Measurements from ENCODE around the gene LASP1NB.
"Not testable (repeated sequence)": the region's sequence is repeated elsewhere in the genome, so short reads cannot be mapped to it uniquely, and the experiment has no call there.

The LASP1NB gene

DNA sequence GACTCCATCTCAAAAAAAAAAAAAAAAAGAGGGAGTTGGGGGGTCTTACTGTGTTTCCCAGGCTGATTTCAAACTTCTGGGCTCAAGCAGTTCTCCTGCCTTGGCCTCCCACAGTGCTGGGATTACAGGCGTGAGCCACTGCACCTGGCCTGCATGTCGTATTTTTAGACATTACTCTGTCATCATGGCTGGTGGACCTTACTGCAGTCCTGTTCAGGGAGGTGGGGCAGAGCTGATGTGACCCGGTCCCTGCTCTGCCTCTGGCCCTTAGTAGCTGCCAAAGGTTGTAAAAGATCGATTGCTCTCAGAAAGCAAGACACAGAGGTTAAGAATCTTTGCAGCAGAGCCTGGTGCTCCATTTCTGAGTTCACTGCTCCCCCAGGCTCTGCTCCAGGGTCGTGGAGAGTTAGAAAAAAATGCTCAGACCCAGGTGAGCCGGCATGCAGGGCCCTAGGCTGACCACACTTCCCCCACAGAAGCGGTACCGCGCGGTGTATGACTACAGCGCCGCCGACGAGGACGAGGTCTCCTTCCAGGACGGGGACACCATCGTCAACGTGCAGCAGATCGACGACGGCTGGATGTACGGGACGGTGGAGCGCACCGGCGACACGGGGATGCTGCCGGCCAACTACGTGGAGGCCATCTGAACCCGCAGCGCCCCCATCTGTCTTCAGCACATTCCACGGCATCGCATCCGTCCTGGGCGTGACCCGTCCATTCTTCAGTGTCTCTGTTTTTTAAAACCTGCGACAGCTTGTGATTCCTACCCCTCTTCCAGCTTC, 7.1 kb upstream of the LASP1NB start:
- no peak for DNase-seq (ENCODE audit: low spot score)

DNA sequence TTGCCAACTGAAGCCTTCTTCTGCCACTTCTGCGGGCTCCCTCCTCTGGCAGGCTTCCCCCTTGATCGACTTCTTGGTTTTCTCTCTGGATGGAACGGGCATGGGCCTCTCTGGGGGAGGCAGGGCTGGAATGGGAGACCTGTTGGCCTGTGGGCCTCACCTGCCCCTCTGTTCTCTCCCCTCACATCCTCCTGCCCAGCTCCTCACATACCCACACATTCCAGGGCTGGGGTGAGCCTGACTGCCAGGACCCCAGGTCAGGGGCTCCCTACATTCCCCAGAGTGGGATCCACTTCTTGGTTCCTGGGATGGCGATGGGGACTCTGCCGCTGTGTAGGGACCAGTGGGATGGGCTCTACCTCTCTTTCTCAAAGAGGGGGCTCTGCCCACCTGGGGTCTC, 6.5 kb upstream of the LASP1NB start:
- no peak for DNase-seq (ENCODE audit: low spot score)

DNA sequence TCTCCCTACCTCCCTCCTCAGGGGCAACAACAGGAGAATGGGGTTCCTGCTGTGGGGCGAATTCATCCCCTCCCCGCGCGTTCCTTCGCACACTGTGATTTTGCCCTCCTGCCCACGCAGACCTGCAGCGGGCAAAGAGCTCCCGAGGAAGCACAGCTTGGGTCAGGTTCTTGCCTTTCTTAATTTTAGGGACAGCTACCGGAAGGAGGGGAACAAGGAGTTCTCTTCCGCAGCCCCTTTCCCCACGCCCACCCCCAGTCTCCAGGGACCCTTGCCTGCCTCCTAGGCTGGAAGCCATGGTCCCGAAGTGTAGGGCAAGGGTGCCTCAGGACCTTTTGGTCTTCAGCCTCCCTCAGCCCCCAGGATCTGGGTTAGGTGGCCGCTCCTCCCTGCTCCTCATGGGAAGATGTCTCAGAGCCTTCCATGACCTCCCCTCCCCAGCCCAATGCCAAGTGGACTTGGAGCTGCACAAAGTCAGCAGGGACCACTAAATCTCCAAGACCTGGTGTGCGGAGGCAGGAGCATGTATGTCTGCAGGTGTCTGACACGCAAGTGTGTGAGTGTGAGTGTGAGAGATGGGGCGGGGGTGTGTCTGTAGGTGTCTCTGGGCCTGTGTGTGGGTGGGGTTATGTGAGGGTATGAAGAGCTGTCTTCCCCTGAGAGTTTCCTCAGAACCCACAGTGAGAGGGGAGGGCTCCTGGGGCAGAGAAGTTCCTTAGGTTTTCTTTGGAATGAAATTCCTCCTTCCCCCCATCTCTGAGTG, 5.9 kb upstream of the LASP1NB start:
- DNase-seq (ENCODE audit: low spot score), result no peak

DNA sequence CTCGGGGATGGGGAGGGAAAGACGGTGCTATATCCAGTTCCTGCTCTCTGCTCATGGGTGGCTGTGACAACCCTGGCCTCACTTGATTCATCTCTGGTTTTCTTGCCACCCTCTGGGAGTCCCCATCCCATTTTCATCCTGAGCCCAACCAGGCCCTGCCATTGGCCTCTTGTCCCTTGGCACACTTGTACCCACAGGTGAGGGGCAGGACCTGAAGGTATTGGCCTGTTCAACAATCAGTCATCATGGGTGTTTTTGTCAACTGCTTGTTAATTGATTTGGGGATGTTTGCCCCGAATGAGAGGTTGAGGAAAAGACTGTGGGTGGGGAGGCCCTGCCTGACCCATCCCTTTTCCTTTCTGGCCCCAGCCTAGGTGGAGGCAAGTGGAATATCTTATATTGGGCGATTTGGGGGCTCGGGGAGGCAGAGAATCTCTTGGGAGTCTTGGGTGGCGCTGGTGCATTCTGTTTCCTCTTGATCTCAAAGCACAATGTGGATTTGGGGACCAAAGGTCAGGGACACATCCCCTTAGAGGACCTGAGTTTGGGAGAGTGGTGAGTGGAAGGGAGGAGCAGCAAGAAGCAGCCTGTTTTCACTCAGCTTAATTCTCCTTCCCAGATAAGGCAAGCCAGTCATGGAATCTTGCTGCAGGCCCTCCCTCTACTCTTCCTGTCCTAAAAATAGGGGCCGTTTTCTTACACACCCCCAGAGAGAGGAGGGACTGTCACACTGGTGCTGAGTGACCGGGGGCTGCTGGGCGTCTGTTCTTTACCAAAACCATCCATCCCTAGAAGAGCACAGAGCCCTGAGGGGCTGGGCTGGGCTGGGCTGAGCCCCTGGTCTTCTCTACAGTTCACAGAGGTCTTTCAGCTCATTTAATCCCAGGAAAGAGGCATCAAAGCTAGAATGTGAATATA, 4.8 kb upstream of the LASP1NB start:
- no peak for DNase-seq (ENCODE audit: low spot score)

DNA sequence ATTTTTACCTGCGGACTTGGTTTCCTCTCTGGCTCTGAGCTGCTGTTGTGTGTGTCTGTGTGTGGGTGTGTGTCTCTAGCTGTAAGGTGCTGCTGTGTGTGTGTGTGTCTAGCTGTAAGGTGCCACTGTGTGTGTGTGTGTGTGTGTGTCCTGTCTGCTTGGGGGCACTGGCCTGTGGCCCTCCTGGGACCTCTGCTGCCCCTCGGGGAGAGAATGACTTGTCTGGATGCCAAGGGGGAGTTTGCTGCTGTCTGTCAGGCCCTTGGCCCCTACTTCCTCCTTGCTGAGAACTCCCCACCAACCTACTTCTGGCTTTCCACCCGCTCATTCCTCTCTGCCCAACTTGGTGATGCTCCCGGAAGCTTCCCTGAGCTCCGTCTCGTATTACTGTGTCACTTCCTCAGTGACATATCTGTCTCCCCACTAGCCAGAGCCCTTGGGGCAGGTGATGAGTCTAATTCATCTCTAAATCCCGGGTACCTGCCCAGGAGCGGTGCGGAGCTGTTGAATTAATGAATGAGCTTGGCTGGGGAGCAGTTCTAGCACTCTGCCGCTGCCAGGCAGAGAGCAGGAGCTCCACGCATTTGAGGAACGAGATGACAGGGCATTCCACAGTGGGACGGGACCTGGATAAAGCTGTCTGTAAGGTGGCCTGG, 3.5 kb upstream of the LASP1NB start:
- DNase-seq (ENCODE audit: low spot score), result no peak

DNA sequence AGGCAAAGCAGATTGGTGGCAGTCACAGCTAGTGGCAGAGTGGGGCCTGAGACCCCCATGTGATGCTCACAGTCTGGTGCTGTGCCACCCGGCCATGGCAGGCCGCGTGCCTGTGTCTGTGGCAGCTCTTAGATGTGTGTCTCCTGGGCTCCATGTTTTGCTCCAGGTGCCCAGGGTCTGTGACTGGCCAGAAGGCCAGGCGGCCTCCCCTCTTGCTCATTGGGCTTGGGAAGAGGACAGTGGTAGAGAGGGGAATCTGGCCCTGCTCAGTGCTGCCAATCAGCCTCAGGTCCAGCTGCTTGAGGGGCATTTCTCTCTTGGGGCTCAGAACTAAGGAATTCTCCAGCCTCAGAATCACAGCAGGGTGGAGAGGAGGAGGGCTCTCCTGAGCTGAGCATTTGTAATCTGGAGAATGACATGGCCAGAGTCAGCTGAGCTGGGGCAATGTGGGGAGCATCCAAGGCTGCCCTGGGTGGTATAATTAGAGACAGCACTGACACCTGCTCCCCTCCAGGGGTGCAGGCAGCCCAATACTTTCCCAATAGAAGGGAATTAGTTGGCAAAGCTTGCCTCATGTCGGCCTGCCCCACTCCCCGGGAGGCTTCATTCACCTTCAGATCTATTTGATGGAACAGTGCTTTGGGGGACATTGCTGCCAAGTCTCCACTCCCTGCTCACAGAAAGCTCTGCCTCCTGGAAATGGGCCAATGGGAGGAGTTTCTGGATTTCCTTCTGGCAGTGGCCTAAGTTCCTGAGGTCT, 2.7 kb upstream of the LASP1NB start:
- peak; percentile 53 for DNase-seq (ENCODE audit: low spot score)

DNA sequence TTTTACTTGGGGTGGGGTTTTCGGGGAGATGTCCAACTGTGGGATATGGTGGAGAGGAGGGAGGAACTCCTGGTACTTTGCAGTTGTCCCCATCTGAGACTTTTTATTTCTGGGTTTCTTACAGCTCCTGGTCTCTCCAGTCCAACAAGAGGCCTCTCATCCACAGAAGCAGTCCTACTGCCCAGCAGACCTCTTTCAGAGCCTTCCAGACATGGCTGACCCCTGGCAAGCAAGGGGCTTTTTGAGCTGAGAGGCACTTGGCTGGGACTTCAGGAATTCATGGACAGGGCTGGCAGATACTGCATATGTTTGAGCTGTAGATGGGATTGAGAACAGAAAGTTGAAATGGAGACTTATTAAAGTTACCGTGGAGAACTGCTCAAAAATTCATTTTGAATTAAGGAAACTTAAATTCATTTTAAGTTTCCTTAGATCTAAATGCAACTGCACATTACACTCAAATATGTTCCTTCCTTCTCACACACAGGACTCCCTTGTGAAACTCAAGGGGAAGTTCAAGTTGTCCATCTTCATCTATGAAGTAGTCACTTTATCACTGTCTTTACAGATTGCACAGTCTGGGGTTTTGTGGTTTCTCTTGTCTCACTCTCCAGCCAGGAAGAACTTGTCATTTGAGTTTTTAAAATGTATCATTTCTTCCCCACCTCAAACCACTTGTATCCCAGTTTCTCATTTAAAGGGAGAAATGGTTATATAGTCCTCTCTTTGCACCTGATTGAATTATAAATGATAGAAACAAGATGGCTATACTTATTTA, 1.1 kb downstream of the LASP1NB start:
- DNase-seq (ENCODE audit: low spot score), result no peak

DNA sequence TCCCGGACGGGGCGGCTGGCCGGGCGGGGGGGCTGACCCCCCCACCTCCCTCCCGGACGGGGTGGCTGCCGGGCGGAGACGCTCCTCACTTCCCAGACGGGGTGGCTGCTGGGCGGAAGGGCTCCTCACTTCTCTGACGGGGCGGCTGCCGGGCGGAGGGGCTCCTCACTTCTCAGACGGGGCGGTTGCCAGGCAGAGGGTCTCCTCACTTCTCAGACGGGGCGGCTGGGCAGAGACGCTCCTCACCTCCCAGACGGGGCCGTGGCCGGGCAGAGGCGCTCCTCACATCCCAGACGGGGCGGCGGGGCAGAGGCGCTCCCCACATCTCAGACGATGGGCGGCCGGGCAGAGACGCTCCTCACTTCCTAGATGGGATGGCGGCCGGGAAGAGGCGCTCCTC, 5.4 kb downstream of the LASP1NB start:
- not testable (repeated sequence) for DNase-seq (ENCODE audit: low spot score)

DNA sequence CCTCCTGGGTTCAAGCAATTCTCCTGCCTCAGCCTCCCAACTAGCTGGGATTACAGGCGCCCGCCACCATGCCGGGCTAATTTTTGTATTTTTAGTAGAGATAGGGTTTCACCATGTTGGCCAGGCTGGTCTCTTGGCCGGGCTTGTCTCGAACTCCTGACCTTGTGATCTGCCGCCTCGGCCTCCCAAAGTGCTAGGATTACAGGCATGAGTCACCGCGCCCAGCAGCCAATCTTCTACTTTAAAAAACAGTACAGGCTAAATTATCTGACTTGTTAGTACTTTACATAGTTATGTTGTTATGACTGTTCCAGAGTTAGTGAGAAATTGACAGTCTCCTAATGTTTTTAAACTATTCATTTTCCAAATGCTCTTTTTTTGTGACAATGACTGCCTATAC, 8.5 kb downstream of the LASP1NB start:
- DNase-seq (ENCODE audit: low spot score), result not testable (repeated sequence)

DNA sequence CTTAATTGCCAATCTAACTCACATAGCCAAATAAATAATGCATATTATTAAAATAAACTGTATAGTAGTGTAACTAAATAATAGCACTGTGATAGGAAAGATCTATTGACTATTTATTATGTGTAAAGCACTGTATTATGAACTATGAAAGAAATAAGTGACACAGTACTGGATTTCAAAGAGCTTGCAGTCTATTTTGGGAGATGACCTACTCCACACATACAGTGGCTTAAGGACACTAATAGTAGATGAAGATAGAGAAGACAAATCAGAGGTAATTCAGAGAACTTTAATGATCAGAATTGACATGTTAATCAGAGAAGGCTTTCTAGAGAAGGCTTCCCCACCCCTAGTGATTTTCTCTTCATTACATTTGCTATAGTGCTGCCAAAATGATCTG, 14.6 kb downstream of the LASP1NB start:
- no peak for DNase-seq (ENCODE audit: low spot score)

DNA sequence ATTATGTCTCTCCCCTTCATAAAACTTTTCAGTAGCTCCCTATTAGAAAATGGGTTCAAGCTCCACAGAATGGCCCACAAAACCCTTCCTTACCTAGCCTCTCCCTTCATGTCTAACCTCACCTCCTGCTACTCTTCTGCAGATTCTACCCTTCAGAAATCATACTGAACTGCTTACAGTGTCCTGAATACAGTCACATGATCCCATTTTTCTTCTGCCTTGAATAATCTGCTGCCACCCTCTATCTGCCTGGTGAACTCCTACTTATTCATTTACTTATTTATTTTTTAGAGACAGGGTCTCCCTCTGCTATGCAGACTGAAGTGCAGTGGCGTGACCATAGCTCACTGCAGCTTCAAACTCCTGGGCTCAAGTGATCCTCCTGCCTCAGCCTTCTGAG, 15.0 kb downstream of the LASP1NB start:
- no peak for DNase-seq (ENCODE audit: low spot score)

DNA sequence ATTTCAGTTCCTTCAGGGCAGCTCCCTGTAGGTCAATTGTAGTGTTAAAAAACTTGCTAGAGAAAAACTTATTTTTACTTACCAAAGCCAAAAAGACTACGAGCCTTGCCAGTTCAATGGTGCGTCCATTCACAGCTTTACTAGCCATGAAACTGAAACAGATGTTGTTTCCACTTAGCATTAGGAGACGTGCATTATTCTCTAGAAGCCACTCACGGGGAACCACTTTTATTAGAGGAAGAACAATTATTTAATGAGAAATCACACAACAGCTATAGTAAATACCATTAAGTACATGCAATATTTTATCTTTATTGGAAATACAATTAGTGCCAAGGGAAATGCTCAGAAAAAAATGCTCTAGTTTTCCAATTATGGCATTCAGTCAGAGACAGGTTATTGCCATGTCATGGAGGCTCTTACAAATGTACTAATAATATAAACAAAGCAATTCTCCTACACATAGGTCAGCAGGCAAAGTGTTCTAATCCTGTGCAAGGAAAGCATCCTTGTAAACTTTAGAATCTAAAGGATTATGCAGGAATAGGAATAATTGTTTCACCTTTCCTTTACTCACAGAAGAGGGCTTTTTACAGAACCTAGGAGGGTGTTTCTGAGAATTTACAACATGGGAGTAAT, 17.4 kb downstream of the LASP1NB start:
- DNase-seq (ENCODE audit: low spot score), result no peak

DNA sequence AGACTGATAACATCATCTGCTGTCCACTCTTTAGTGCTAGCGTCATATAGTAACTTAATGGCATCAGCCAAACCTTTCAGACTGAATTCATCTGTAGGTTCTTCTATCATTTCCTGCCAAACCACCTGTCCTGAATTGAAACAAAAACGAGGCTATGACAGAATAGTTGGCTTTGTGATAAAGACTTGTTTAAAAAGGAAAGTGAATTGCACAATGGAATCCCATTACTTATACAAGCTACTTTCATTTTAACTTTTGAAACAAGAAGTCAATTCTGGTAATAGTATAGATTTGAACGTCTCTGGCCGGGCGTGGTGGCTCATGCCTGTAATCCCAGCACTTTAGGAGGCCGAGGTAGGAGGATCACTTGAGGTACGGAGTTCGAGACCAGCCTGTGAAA, 18.2 kb downstream of the LASP1NB start:
- no peak for DNase-seq (ENCODE audit: low spot score)

DNA sequence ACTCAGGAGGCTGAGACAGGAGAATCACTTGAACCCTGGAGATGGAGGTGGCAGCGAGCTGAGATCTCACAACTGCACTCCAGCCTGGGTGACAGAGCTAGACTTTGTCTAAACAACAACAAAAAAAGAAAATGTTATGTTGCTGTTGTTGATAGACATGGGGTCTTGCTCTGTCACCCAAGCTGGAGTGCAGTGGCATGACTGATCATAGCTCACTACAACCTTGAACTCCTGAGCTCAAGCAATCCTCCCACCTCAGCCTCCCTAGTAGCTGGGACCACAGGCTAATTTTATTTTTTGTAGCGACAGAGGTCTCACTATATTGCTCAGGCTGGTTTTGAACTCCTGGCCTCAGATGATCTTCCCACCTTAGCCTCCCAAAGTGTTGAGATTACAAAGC, 21.8 kb downstream of the LASP1NB start:
- DNase-seq (ENCODE audit: low spot score), result no peak

DNA sequence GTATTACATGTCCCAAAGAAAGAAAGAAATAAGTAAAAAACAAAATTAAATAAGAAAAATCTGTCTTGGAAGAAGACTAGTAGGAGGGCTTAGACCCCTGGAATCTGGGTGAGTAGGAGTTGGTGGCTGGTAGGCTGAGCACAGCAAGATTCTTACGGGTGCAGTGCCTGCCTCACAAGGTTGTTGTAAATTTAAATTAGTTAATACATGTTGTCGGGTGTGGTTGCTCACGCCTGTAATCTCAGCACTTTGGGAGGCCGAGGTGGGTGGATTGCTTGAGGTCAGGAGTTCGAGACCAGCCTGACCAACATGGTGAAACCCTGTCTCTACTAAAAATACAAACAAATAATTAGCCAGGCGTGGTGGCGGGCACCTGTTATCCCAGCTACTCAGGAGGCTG, 28.4 kb downstream of the LASP1NB start:
- DNase-seq (ENCODE audit: low spot score), result not testable (repeated sequence)

DNA sequence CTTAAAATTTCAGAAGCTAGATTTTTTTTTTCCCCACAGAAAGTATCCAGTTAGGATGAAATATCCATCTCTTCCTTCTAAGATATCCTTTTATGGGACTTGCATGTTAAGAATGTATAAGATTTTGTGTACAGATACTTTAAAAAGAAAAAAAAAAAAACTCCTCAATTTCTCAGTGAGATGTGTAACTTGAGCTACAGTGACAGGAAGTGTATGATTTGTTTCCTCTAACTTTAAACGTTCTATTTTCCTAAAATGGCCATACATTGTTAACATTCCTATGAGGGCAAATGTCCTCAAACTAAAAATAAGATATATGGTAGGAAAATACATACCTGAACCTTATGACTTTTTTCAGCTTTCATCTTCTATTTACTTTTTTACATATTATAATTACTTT, 32.9 kb downstream of the LASP1NB start:
- no peak for DNase-seq (ENCODE audit: low spot score)

DNA sequence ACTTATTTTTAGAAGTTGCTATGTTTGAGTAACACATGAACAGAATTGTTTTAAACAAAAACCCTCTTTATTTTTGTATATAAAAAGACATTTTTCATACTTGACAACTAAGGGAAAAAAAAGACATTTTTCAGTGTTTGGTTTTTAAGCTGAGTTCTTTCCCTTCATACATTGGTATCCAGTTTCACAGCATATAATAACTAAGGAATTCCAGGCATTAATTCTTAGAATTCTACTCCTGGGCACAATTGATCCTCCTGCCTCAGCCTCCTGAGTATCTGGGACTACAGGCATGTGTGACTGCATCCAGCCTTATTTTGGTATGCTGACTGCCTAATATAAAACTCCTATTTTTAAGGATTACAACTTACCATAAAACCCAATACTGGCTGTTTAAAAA, 33.3 kb downstream of the LASP1NB start:
- no peak for DNase-seq (ENCODE audit: low spot score)

DNA sequence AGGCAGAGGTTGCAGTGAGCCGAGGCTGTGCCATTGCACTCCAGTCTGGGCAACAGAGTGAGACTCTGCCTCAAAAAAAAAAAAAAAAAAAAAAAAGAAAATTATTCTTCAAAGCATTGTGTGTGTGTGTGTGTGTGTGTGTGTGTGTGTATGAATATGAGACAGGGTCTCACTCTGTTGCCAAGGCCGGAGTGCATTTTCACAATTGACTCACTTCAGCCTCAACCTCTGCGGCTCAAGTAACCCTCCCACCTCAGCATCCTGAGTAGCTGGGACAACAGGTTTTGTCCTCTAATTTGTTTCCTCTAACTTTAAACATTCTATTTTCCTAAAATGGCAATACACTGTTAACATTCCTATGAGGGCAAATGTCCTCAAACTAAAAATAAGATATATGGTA, 34.1 kb downstream of the LASP1NB start:
- DNase-seq (ENCODE audit: low spot score), result no peak

DNA sequence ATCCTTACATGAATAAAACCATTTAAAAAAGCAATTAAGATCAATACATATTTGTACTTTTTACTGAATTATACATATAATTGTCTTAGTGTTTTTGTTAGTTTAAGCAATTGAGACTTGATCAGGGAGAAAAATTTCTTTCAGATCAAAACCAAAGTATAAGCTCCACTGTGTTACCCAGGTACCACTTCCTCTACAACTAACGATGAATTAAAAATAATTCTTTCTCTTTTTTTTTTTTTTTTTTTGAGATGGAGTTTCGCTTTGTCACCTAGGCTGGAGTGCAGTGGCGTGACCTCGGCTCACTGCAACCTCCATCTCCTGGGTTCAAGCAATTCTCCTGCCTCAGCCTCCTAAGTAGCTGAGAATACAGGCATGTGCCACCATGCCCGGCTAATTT, 35.0 kb downstream of the LASP1NB start:
- no peak for DNase-seq (ENCODE audit: low spot score)

DNA sequence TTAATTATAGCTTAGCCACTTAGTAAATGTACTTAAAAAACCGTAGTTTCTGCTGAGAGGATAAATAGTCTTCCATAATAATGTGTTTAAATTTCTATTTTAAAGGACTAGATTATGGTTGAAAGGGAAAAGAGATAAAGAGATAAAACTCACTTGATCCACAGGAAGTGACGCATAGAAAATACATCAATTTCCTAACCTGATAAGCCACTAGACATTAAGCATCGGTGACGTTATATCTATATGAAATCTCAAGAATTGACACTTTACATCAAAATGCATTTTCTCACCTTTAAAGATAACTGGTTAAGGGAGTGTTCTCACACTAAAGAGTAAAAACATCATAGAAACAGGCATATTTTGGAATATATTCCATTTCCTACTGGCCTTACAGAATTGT, 36.0 kb downstream of the LASP1NB start:
- no peak for DNase-seq (ENCODE audit: low spot score)

All from AG08396 (cell line).